GM19239 (cell line): Measurements from ENCODE around the gene SYT14.
"Not testable (repeated sequence)": the region's sequence is repeated elsewhere in the genome, so short reads cannot be mapped to it uniquely, and the experiment has no call there.

Experiments used
- DNase-seq: peaks from one replicate; pipeline ENCODE4 v3.0.0; 2011; ENCODE audit warnings: low spot score; ENCODE audit not compliant: insufficient read length
- FAIRE-seq: peaks from 2 replicates; lab custom pipeline; 2011; peaks lifted over from hg19 to GRCh38; lab: Jason Lieb, UNC

Gene SYT14

DNA sequence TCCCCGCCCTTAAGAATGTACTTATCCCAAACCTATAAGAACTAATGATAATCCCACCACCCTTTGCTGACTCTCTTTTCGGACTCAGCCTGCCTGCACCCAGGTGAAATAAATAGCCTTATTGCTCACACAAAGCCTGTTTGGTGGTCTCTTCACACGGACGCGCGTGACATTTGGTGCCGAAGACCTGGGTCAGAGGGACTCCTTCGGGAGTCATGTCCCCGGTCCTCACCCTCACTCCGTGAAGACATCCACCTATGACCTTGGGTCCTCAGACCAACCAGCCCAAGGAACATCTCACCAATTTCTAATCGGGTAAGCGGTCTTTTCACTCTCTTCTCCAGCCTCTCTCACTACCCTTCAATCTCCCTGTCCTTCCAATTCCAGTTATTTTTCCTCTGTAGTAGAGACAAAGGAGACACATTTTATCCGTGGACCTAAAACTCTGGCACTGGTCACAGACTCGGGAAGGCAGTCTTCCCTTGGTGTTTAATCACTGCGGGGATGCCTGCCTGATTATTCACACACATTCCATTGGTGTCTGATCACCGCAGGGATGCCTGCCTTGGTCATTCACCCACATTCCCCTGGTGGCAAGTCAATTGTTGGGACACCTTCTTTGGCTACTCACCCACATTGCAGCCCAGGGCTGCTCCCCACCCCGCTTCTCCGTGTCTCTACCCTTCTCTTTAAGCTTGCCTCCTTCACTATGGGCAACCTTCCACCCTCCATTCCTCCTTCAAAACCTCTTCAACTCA, 250.0 kb downstream of the SYT14 start:
- not testable (repeated sequence) for DNase-seq, FAIRE-seq

DNA sequence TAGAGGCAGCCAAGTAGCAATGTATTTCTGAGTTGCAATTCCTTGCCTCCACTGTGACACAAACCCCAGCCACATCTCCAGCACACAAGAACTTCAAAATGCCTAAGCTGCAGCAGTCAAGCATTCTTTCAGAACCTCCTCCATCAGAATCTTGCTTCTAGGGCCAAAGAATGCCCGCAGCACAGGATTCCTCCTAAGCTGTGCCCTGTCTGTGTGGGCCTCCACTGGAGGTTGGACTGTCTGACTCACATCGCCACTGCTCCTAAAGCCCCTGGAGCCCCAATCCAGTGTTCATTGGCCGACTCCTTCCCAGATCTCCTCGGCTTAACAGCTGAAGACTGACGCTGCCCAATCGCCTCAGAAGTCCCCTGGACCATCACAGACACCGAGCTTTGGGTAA, 251.4 kb downstream of the SYT14 start:
- no peak for DNase-seq
- no peak for FAIRE-seq

DNA sequence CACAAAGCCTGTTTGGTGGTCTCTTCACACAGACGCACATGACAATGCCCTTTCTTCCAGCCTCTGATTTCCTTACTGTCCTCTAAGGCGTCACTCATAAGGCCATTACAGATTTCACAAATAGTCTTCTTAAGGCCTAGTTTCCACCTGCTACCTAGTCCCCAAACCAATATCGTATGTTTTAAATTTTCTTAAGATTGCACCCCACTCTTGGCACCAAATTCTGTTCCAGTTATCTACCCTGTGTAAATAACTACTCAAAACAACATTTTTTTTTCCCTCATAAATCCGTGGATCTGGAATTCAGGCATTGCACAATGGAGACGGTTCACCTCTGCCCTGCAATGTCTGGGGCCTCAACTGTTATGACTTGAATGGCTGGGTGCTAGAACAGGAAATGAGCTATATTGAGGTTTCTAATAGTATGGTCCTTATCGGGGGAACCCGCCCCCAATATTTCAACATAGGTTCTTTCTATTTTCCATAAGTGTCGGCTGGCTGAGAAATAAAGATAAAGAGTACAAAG, 257.7 kb downstream of the SYT14 start:
- no peak for DNase-seq
- no peak for FAIRE-seq

DNA sequence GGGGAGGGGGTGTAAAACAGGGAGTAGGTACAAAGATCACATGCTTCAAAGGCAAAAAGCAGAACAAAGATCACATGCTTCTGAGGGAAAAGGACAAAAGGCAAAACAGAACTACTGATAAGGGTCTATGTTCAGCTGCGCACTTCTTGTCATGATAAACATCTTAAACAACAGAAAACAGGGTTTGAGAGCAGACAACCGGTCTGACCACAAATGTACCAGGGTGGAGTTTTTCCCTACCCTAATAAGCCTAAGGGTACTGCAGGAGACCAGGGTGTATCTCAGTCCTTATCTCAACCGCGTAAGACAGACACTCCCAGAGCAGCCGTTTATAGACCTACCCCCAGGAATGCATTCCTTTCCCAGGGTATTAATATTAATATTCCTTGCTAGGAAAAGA, 258.2 kb downstream of the SYT14 start:
- not testable (repeated sequence) for DNase-seq

DNA sequence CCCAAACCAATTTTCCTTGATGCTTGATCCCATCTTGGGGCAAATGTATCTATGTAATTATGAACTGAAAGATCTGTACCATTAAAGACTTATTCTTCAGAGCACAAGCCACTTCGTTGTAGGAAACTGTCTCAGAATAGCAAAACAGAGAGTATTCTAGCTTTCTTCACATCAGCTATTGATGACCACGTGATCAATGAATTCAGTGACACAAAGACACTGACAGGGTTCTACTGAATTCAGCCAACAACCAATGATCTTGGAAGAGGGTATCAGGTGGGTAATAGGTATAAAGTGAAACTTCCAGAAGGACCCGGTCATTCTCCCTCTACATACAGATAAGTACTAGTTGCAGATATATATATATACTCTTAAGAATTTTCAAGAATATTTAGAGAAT, 260.8 kb downstream of the SYT14 start:
- no peak for FAIRE-seq
- DNase-seq: no peak

More for the DNA sequence above, 258.2 kb downstream of the SYT14 start:
- not testable (repeated sequence) for FAIRE-seq

DNA sequence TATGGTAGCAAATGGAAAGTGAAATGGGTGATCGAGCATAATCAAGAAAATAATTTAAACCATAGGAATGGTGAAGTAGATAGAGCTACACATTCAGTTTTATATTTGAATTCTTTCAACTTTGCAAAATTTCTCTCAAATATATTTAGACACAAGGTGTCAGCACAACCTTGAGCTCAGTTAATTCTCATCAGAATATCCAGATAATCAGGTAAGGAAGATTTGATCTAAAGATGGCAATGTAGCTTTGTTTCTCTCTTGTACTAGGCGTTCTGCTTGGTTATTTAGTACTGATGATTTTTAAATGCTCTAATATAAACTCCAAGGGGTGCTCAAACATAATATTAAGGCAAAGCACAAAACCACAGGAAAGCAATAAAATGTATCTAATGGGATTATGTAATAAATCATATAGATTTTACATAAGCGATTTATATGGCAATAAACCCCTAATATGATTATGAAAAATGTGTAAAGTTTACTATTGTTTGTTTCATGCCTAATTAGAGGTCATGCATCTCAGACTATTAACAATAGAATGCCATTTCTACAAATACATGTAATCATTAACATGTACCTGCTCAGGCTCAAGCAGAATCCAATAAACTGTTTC, 262.2 kb downstream of the SYT14 start:
- DNase-seq (no peak), FAIRE-seq (no peak)

DNA sequence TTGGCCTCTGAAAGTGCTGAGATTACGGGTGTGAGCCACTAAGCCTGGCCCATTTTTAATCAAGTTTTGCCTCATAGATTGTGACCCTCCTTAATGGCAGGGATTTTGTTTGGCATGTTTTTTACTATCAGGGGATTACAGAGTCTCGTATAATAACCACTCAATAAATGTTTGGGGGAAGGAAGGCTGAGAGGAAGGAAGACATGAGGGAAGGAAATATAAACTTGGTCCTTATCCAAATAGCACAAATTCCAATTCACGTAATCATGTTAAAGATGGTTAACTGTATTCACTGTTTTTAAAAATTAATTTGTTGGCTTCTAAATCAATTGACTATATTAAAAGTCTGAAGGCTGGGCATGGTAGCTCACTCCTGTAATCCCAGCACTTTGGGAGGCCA, 263.7 kb downstream of the SYT14 start:
- FAIRE-seq: no peak
- no peak for DNase-seq

DNA sequence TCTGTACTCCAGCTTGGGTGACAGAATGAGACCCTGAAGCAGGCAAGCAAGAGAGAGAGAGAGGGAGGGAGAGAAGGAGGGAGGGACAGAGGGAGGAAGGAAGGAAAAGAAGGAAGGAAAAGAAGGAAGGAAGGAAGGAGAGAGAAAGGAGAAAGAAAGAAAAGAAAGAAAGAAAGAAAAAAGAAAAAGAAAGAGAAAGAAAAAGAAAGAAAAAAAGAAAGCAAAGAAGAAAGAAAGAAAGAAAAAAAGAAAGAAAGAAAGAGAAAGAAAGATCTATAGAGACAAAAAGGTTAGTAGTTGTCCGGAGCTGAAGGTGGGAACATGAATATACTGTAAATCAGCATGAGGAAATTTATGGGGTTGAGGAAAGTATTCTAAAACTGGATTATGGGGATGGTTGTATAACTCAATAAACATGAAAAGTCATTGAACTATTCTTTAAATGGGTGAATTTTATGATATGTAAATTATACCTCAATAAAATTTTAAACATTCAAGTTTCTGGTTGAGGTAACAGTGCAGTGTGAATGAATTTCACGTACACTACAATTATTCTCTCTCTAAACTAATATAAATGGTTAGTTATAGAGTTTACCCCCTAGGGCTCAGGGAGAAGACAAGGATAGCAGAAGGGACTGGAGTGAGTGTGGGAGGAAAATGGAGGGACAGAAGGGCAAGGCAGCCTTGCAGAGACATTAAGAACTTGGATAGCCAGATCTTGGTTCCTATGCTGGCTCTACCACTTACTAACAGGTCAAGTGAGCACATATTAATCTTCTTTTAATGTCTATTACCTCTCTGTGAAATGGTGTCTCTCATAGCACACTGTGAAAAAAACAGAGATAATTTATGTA, 269.8 kb downstream of the SYT14 start:
- DNase-seq (no peak), FAIRE-seq (no peak)

DNA sequence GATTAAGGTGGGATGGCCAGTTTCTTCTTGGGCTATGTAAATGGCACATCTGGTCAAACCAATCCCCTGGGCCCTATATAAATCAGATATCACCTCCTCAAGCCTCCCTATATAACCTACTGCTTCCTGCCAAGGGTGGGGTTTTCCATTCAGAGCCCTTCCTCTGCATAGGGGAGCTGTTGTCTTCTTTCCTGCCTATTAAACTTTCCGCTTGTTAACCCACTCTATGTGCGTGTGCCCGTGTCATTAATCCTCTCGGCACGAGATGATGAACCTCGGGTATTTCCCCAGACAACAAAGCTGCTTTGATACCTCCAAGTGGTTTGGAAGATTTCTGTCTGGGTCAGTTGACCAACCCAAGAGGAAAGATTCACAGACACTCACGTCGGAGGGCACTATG, 275.3 kb downstream of the SYT14 start:
- no peak for DNase-seq
- FAIRE-seq: no peak

DNA sequence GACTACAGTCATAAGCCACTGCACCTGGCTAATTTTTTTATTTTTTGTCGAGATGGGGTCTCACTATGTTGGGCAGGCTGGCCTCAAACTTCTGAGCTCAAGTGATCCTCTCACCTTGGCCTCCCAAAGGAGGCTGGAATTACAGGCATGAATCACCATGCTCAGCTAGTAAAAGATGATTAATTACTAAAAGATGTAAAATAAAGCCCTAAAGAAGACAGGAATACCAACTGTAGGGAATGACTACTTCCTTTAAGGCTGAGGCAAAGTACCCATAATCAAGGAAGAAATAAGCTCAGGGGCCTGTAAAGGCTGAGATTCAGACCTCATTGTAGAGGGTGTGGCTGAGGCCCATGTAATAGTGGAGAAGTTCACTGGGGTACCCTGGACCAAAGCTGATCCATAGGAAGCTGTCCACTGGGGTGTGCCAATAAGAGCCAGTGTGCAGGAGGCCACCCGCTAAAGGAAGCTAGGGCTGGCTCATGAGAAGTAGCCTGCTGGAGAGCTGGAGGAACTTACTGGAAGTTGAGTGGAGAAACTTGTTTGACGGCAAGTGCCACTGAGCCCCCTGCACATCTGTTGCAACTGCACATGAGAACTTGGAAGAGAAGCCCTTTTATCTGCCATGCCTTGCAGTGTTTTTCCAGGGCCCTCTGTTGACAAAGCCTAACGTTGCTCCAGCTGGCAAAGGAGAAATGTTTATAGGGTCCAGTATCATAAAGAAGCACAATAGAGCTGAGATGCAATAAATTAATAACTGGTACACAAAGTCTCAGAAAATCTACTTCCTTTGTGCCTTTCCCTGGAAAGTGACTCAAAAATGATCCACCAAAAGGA, 276.8 kb downstream of the SYT14 start:
- no peak for FAIRE-seq
- DNase-seq: no peak

DNA sequence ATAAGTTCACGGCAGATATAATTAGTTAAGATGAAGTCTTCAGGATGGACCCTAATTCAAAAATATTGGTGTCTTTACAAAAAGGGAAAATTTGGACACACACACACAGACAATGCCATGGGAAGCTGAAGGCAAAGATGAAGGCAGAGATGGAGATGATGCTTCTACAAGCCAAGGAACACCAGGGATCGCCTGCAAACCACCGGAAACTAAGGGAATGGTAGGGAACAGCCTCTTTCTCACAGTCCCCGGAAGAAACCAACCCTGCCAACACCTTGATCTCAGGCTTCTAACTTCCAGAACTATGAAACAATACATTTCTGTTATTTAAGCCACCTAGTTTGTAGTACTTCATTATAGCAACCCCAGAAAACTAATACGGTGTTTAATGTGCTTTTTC, 279.5 kb downstream of the SYT14 start:
- FAIRE-seq (no peak), DNase-seq (no peak)

DNA sequence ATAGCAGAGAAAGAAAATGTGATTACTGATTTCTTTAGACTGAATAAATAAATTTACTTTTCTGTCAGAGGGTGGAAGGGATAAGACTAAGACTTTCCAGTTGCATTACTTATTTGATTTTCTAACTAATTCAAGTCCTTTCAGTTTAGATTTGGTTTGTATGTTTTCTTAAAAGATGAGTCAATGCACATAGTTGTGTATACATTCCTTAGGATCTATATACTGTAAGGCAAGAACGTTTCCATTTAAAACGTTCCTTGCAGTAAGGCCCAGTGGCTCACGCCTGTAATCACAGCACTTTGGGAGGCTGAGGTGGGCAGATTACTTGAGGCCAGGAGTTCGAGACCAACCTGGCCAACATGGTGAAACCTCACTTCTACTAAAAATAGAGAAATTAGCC, 280.0 kb downstream of the SYT14 start:
- DNase-seq (no peak), FAIRE-seq (no peak)
